GM23248 (cell line): ENCODE measurements around the gene RSRC1.

Experiments
- EZH2 ChIP-seq: fragments of 200-600 bp; sonication (generic); IDR thresholded peaks from 2 replicates; pipeline ENCODE4 v1.6.1; 2018; ENCODE audit warnings: antibody characterized with exemption, mild to moderate bottlenecking; ENCODE audit not compliant: insufficient read depth, poor library complexity, severe bottlenecking
- EZH2phosphoT487 ChIP-seq: fragments of 200-600 bp; sonication (generic); IDR thresholded peaks from 2 replicates; pipeline ENCODE4 v1.6.1; 2018; ENCODE audit warnings: antibody characterized with exemption, moderate library complexity, mild to moderate bottlenecking, low read depth; ENCODE audit not compliant: insufficient read depth

DNA sequence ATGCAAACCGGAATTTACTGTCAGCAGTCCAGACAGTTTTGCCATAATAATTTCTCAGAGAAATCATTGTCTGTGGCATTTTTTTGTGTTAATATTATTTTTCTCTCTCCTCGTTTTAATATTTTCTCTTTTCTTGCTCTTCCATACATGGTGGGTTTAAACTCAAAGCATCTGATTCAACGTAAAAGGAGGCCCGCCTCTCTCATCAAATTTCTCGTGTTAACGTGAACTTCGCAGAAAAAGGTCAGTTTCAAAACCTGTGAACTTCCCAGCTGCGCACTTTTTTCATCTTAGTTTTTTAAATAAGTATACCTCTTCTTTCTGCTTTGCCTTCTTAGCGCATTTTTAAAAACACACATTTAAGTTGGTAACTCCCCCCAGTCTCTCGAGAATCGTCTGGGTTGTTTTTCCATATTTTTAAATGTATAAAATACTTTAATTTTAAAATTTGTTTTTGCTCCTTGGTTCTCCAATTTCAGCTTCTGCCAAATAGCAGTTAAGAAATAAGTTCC lies 12.8 kb upstream of the RSRC1 start:
- no peak for TF ChIP-seq EZH2
- no peak for TF ChIP-seq EZH2phosphoT487
